Neural progenitor cell (in vitro differentiated cells): Measurements from ENCODE around the gene CNTN5.

ENCODE experiments used
- CTCF ChIP-seq: fragments of 200-600 bp; sonication (generic); IDR thresholded peaks from 2 replicates; pipeline ENCODE4 v1.5.1; 2017; ENCODE audit warnings: antibody characterized with exemption, mild to moderate bottlenecking
- EZH2 ChIP-seq: fragments of 200-600 bp; sonication (generic); IDR thresholded peaks from 2 replicates; pipeline ENCODE4 v1.6.1; 2017; ENCODE audit warnings: antibody characterized with exemption, mild to moderate bottlenecking, moderate library complexity
- EZH2phosphoT487 ChIP-seq: fragments of 200-600 bp; sonication (generic); IDR thresholded peaks from 2 replicates; pipeline ENCODE4 v1.6.1; 2017; ENCODE audit warnings: antibody characterized with exemption

GRCh38 chr11:99708928-99709672 lies 688.4 kb downstream of the CNTN5 start:
- no peak for TF ChIP-seq EZH2
- no peak for TF ChIP-seq CTCF
- no peak for TF ChIP-seq EZH2phosphoT487
